ENCODE data around the gene AGAP3. TPM values are rescaled to one million over a fixed set of nuclear protein-coding genes. Genes with fewer than 3 reads are reported as not detected.

AGAP3 gene
- total RNA-seq, 4 donors from 2014 or later = 68.6 to 100 (median 72.2) TPM

GRCh38 chr7:151146761-151147160, 60.5 kb downstream of the AGAP3 start:
- whole genome bisulfite sequencing, 2 donors = 68 to 69% methylated on average over 3 of the region's 3 CpGs
- TF ChIP-seq CTCF (IDR thresholded peaks at IDR 0.05) (no peak), POLR2A (IDR thresholded peaks at IDR 0.05) (no peak)
- no peak overlapping the region for H3K27ac ChIP-seq
- H3K36me3 ChIP-seq = peaks cover 18 to 37% (median 22%) of the 10 kb centered on the region in 3 donors
- no peak overlapping the region for H3K4me3 ChIP-seq
- peaks cover 0 to 38% (median 0%) of the 10 kb centered on the region in 4 donors for H3K27me3 ChIP-seq
- H3K4me1 ChIP-seq = peaks cover 0 to 9% (median 0%) of the 10 kb centered on the region in 3 donors
- no peak for DNase-seq
- no peaks in the 10 kb centered on the region for H3K9me3 ChIP-seq
- intact Hi-C loops (cut with DNase I) = no loop called here

GRCh38 chr7:151148319-151149259, 62.3 kb downstream of the AGAP3 start:
- Histone ChIP-seq H3K36me3 (peaks cover 4 to 19% (median 8%) of the 10 kb centered on the region in 3 donors), H3K27ac (no peak overlapping the region), H3K27me3 (peaks cover 0 to 56% (median 0%) of the 10 kb centered on the region in 4 donors), H3K4me3 (no peak overlapping the region), H3K9me3 (no peaks in the 10 kb centered on the region), H3K4me1 (peaks cover 0 to 9% (median 0%) of the 10 kb centered on the region in 3 donors)
- WGBS, 2 donors = 56 to 80% methylated on average over 8 to 18 of the region's 22 CpGs
- intact Hi-C loops (cut with DNase I) = no loop called here
- TF ChIP-seq CTCF (IDR thresholded peaks at IDR 0.05) (no peak), POLR2A (IDR thresholded peaks at IDR 0.05) (no peak)
- no peak for DNase-seq

GRCh38 chr7:151150388-151150787, 64.1 kb downstream of the AGAP3 start:
- H3K36me3 ChIP-seq = peaks cover 0 to 1% (median 0%) of the 10 kb centered on the region in 3 donors

GRCh38 chr7:151152643-151153513, 66.6 kb downstream of the AGAP3 start:
- H3K27me3 ChIP-seq = peaks cover 0 to 95% (median 0%) of the 10 kb centered on the region in 4 donors
- intact Hi-C loops (cut with DNase I) = no loop called here
- no peak for TF ChIP-seq CTCF (IDR thresholded peaks at IDR 0.05)
- no peak for TF ChIP-seq POLR2A (IDR thresholded peaks at IDR 0.05)
- WGBS, 2 donors = 47 to 57% methylated on average over 5 to 6 of the region's 6 CpGs
- no peak overlapping the region for H3K27ac ChIP-seq
- no peaks in the 10 kb centered on the region for H3K36me3 ChIP-seq
- no peak for DNase-seq
- no peak overlapping the region for H3K4me3 ChIP-seq
- no peaks in the 10 kb centered on the region for H3K4me1 ChIP-seq
- no peaks in the 10 kb centered on the region for H3K9me3 ChIP-seq

More at GRCh38 chr7:151150388-151150787, 64.1 kb downstream of the AGAP3 start:
- H3K4me3 ChIP-seq = no peak overlapping the region
- intact Hi-C loops (cut with DNase I) = no loop called here
- no peak for DNase-seq
- 62 to 75% methylated on average over 3 of the region's 3 CpGs for WGBS, 2 donors
- no peaks in the 10 kb centered on the region for H3K9me3 ChIP-seq
- TF ChIP-seq POLR2A (IDR thresholded peaks at IDR 0.05) (no peak), CTCF (IDR thresholded peaks at IDR 0.05) (no peak)
- H3K27ac ChIP-seq = no peak overlapping the region
- H3K27me3 ChIP-seq = peaks cover 0 to 72% (median 0%) of the 10 kb centered on the region in 4 donors
- H3K4me1 ChIP-seq = no peaks in the 10 kb centered on the region

Measured in esophagus squamous epithelium (tissue), 5 donors.